ENCODE results near the gene OLIG2.

Gene OLIG2

DNA sequence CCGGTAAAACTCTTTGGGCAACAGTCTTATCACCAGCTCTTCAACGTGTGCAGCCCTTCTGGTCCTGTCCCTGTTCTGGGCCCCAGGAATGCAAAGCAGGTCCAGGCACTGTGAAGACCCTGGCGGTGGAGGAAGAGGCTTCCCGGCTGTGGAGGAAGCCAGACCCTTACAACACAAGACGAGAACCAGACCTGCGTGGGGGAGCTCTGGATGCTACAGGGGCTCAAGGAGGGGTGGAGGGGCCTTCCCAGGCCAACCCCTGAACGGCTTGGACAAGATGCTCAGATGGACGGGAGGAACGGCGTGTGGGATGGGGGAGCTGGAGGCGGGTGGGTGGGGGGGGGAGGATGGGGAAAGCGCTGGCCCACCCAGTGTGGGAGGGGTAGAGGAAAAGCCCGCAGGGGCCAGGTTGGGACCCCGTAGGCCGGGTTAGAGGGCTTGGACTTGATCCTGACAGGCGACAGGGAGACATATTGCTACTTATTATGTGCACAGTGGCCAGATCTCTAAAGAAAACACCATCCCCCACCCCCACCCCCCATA, 5.1 kb upstream of the OLIG2 start:
- no peak for DNase-seq

DNA sequence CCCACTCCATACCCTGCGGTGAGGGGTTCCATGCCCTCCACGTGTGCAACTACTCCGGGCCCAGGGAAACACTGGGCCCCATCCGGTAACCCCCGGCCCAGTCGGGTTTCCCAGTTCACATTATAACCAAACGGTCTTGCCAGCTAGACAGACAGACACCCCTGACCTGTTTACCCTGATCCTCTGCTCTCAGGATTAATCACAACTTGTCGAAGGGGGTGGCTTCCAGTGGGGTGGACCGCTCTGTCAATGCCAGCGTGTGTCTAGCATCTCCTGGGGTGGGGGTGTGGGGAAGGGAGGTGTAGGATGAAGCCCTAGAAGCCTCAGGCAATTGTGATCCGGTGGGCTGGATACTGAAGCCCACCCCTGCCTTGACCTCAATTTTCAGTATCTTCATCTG, 4.6 kb upstream of the OLIG2 start:
- DNase-seq, result no peak

DNA sequence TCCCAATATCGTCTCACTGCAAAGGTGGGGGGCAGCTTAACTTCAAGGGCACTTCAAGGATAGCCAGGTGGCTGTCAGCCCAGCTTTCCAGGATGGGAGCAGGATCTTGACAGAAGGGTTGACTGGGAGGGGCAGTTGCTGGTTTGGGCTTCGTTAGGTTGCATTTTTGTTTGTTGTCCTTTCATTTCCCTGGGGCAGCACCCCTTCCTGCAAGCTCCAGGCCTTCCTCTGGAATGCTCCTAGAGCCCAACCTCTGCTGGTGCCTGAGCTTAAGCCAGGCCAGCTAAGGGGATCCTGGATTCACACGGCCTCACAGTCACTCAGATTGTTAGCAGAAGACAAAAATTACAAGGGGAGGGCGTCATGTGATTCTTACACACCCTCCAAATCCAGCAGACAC, 4.1 kb upstream of the OLIG2 start:
- no peak for DNase-seq

DNA sequence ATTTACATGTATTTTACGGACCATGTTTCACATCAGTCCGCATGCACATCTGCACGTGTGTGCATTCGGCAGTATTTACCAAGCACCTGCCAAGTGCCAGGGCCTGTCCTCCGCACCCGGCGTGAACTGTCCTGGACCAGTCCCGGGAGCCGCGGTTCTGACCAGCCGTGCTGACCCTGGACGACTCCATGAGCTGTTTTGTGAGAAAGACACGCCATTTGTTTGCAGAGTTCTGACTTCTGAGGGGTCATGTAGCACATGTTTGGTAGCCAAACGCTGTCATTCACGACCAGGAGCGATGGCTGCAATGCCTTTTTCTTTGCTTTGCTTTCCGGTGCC, 3.3 kb upstream of the OLIG2 start:
- DNase-seq, result no peak

DNA sequence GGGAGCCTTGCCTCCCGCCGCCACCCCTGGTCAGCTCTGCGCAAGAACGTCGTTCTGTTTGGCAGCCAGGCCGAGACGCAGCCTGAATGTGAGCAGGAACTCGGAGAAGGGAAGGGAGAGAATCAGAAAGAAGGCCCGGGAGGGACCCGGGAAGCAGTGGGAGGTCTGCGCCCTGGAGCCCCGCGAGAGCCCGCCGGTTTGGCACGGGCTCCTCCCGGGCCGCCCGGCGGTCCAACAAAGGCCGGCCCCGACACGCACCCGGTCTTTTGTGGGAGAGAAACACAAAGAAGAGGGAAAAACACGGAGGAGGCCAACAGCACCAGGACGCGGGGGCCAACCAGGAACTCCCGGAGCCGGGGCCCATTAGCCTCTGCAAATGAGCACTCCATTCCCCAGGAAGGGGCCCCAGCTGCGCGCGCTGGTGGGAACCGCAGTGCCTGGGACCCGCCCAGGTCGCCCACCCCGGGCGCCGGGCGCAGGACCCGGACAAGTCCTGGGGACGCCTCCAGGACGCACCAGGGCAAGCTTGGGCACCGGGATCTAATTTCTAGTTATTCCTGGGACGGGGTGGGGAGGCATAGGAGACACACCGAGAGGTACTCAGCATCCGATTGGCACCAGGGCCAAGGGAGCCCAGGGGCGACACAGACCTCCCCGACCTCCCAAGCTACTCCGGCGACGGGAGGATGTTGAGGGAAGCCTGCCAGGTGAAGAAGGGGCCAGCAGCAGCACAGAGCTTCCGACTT, 2.7 kb upstream of the OLIG2 start:
- no peak for DNase-seq

DNA sequence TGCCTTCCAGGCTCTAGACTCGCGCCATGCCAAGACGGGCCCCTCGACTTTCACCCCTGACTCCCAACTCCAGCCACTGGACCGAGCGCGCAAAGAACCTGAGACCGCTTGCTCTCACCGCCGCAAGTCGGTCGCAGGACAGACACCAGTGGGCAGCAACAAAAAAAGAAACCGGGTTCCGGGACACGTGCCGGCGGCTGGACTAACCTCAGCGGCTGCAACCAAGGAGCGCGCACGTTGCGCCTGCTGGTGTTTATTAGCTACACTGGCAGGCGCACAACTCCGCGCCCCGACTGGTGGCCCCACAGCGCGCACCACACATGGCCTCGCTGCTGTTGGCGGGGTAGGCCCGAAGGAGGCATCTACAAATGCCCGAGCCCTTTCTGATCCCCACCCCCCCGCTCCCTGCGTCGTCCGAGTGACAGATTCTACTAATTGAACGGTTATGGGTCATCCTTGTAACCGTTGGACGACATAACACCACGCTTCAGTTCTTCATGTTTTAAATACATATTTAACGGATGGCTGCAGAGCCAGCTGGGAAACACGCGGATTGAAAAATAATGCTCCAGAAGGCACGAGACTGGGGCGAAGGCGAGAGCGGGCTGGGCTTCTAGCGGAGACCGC, 2.0 kb upstream of the OLIG2 start:
- no peak for DNase-seq

DNA sequence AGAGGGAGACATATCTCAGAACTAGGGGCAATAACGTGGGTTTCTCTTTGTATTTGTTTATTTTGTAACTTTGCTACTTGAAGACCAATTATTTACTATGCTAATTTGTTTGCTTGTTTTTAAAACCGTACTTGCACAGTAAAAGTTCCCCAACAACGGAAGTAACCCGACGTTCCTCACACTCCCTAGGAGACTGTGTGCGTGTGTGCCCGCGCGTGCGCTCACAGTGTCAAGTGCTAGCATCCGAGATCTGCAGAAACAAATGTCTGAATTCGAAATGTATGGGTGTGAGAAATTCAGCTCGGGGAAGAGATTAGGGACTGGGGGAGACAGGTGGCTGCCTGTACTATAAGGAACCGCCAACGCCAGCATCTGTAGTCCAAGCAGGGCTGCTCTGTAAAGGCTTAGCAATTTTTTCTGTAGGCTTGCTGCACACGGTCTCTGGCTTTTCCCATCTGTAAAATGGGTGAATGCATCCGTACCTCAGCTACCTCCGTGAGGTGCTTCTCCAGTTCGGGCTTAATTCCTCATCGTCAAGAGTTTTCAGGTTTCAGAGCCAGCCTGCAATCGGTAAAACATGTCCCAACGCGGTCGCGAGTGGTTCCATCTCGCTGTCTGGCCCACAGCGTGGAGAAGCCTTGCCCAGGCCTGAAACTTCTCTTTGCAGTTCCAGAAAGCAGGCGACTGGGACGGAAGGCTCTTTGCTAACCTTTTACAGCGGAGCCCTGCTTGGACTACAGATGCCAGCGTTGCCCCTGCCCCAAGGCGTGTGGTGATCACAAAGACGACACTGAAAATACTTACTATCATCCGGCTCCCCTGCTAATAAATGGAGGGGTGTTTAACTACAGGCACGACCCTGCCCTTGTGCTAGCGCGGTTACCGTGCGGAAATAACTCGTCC, 1.3 kb upstream of the OLIG2 start:
- no peak for DNase-seq

DNA sequence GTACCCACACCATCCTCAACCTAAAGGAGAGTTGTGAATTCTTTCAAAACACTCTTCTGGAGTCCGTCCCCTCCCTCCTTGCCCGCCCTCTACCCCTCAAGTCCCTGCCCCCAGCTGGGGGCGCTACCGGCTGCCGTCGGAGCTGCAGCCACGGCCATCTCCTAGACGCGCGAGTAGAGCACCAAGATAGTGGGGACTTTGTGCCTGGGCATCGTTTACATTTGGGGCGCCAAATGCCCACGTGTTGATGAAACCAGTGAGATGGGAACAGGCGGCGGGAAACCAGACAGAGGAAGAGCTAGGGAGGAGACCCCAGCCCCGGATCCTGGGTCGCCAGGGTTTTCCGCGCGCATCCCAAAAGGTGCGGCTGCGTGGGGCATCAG, 638 bp upstream of the OLIG2 start:
- no peak for DNase-seq

DNA sequence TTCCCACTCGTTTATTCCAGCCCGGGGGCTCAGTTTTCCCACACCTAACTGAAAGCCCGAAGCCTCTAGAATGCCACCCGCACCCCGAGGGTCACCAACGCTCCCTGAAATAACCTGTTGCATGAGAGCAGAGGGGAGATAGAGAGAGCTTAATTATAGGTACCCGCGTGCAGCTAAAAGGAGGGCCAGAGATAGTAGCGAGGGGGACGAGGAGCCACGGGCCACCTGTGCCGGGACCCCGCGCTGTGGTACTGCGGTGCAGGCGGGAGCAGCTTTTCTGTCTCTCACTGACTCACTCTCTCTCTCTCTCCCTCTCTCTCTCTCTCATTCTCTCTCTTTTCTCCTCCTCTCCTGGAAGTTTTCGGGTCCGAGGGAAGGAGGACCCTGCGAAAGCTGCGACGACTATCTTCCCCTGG, 716 bp downstream of the OLIG2 start:
- no peak for DNase-seq

DNA sequence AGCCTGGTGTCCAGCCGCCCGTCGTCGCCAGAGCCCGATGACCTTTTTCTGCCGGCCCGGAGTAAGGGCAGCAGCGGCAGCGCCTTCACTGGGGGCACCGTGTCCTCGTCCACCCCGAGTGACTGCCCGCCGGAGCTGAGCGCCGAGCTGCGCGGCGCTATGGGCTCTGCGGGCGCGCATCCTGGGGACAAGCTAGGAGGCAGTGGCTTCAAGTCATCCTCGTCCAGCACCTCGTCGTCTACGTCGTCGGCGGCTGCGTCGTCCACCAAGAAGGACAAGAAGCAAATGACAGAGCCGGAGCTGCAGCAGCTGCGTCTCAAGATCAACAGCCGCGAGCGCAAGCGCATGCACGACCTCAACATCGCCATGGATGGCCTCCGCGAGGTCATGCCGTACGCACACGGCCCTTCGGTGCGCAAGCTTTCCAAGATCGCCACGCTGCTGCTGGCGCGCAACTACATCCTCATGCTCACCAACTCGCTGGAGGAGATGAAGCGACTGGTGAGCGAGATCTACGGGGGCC, 1.2 kb downstream of the OLIG2 start:
- no peak for DNase-seq

DNA sequence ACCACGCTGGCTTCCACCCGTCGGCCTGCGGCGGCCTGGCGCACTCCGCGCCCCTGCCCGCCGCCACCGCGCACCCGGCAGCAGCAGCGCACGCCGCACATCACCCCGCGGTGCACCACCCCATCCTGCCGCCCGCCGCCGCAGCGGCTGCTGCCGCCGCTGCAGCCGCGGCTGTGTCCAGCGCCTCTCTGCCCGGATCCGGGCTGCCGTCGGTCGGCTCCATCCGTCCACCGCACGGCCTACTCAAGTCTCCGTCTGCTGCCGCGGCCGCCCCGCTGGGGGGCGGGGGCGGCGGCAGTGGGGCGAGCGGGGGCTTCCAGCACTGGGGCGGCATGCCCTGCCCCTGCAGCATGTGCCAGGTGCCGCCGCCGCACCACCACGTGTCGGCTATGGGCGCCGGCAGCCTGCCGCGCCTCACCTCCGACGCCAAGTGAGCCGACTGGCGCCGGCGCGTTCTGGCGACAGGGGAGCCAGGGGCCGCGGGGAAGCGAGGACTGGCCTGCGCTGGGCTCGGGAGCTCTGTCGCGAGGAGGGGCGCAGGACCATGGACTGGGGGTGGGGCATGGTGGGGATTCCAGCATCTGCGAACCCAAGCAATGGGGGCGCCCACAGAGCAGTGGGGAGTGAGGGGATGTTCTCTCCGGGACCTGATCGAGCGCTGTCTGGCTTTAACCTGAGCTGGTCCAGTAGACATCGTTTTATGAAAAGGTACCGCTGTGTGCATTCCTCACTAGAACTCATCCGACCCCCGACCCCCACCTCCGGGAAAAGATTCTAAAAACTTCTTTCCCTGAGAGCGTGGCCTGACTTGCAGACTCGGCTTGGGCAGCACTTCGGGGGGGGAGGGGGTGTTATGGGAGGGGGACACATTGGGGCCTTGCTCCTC, 1.9 kb downstream of the OLIG2 start:
- no peak for DNase-seq

DNA sequence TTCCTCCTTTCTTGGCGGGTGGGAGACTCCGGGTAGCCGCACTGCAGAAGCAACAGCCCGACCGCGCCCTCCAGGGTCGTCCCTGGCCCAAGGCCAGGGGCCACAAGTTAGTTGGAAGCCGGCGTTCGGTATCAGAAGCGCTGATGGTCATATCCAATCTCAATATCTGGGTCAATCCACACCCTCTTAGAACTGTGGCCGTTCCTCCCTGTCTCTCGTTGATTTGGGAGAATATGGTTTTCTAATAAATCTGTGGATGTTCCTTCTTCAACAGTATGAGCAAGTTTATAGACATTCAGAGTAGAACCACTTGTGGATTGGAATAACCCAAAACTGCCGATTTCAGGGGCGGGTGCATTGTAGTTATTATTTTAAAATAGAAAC, 2.5 kb downstream of the OLIG2 start:
- DNase-seq, result no peak

DNA sequence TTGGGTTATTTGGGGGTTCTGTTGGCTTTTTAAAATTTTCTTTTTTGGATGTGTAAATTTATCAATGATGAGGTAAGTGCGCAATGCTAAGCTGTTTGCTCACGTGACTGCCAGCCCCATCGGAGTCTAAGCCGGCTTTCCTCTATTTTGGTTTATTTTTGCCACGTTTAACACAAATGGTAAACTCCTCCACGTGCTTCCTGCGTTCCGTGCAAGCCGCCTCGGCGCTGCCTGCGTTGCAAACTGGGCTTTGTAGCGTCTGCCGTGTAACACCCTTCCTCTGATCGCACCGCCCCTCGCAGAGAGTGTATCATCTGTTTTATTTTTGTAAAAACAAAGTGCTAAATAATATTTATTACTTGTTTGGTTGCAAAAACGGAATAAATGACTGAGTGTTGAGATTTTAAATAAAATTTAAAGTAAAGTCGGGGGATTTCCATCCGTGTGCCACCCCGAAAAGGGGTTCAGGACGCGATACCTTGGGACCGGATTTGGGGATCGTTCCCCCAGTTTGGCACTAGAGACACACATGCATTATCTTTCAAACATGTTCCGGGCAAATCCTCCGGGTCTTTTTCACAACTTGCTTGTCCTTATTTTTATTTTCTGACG, 3.1 kb downstream of the OLIG2 start:
- peak; percentile 14 for DNase-seq

DNA sequence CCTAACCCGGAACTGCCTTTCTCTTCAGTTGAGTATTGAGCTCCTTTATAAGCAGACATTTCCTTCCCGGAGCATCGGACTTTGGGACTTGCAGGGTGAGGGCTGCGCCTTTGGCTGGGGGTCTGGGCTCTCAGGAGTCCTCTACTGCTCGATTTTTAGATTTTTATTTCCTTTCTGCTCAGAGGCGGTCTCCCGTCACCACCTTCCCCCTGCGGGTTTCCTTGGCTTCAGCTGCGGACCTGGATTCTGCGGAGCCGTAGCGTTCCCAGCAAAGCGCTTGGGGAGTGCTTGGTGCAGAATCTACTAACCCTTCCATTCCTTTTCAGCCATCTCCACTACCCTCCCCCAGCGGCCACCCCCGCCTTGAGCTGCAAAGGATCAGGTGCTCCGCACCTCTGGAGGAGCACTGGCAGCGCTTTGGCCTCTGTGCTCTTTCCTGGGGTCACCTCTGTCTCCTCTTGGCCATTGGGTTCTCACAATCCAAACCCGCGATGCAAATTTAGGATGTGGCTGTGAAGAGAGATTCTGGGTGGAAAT, 3.7 kb downstream of the OLIG2 start:
- DNase-seq, result no peak

DNA sequence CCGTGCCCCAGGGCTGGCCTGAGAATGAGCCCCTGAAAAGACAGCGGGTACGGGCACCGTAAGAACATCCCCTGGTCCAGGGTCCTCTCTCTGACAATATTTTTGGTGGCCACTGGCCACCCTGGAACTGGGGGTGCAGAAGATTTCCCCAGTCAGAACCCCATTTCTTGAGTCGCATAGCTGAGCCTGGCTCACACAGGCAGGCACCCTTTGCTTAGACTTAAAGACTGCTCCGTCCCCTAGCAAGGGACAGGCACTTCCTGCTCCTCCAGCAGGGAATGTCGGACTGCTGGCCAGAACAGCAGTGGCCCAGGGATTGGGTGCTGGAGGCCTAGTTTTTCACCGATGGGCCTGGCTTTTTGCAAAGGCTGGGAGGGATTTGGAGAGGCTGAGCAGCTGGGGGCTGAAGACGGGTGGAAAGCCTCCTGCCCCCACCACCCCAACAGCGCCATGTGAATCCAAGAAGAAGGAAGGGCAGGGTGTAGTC, 4.3 kb downstream of the OLIG2 start:
- no peak for DNase-seq

DNA sequence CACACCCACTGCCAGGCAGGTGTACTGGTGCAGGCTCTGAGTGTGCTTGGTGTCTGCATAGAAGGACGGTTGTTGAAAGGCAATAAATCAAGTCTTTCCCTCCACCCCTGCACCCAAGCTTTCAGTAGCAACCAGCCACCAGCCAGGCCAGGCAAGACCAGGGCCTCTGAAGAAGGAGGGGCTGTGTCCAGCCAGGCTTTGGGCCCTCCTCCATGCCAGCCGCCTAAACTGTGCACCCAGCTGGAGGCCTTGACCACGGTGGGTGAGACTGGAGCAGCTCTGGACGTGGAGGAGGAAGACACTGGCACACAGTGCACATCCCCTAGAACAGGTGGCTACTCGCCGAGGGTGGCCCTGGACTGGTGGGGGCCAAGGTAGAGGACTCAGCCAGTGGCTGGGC, 4.9 kb downstream of the OLIG2 start:
- no peak for DNase-seq

DNA sequence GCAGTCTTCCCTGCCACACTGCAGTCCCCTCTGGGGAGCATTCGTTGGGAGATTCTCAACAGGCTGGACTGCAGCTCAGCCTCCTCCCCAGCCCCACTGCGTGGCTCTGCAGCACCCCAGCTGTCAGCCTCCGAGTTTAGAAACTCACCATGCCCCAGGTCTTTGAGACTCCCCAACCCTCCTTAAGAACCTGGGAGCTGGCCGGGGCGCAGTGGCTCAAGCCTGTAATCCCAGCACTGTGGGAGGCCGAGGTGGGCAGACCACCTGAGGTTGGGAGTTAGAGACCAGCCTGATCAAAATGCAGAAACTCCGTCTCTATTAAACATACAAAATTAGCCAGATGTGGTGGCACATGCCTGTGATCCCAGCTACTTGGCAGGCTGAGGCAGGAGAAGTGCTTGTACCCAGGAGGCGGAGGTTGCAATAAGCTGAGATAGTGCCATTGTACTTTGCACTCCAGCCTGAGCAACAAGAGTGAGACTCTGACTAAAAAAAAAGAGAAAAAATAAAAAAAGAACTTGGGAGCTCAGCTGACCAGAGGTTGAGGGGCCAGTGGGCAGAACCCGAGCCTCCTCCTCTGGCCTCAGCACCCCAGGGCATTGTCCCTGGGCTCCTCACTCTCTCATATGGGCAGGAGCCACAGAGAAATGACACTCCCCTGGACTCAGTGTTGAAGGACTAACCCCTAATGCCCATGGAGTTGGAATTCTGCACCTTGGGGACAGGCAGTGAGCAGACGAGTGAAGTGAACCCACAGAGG, 5.6 kb downstream of the OLIG2 start:
- DNase-seq, result no peak

DNA sequence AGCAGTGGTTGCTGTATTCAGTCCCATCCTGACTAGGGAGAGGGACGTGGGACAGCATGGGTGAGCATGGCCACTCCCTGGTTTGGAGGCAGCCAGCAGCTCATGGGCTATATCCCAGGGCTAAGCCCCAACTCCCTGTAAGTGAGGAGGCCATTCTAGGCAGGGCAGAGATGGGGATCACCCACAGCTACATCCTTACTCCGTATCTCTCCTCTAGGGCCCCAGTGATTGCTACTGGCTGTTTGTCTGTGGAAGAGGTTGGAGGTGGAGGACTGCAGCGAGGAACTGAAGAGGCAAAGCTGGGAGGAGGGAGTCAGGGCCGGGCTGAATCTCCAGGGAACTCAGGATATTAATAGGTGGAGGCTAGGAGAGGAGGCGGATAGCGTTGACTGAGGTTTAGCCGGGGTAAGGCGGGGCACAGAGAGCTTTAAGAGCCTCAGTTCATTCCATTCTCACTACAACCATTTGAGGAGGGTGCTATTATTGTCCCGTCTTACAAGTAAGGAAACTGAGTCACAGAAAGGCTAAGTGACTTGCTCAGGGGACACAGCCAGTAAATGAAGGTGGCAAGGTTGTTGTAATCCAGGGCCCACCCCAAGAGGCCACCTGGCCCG, 6.8 kb downstream of the OLIG2 start:
- no peak for DNase-seq

DNA sequence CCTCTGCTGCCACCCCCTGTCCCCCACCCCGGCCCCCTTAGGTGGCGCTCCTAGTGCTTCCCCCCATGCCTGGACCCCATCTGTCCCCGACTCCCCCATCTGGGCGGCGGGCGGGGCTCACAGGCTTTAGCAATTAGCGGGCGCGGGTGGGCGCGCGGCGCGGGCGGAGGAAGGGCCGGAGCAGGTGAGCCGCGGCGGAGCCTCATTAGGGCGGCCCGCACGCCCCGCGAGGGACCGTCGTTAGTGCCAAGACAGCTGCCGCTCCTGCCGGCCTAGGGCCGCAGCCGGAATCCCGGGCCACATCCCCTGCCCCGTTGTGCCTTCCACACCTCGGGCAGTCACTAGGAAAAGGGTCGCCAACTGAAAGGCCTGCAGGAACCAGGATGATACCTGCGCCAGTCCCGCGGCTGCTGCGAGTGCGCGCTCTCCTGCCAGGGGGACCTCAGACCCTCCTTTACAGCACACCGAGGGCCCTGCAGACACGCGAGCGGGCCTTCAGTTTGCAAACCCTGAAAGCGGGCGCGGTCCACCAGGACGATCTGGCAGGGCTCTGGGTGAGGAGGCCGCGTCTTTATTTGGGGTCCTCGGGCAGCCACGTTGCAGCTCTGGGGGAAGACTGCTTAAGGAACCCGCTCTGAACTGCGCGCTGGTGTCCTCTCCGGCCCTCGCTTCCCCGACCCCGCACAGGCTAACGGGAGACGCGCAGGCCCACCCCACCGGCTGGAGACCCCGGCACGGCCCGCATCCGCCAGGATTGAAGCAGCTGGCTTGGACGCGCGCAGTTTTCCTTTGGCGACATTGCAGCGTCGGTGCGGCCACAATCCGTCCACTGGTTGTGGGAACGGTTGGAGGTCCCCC, 7.6 kb downstream of the OLIG2 start:
- DNase-seq, result no peak
